Gastroesophageal sphincter (tissue), 4 donors: ENCODE measurements around the gene TSPAN7. TPM values are rescaled to one million over a fixed set of nuclear protein-coding genes. Genes with fewer than 3 reads are reported as not detected.

Experiments
- ATAC-seq: fragments of 150-250 bp; one replicate; pipeline ENCODE4 v1.9.1; 2016; ENCODE audit warnings: mild to moderate bottlenecking, moderate library complexity
- H3K27ac ChIP-seq, 4 donors: fragments of 200-600 bp; sonication (generic) in 3 of 4; 1 replicate in 3 of 4; 2 replicates in 1 of 4; pipeline ENCODE4 v1.5.1; 2016 to 2019
- H3K27me3 ChIP-seq: fragments of 200-600 bp; sonication (generic); one replicate; pipeline ENCODE4 v1.5.1; 2019
- H3K36me3 ChIP-seq, 2 donors: fragments of 200-600 bp; sonication (generic); one replicate each; pipeline ENCODE4 v1.5.1; 2019; ENCODE audit warnings: control low read depth in 1 of 2
- H3K4me1 ChIP-seq, 3 donors: fragments of 200-600 bp; sonication (generic); 1 replicate in 2 of 3; 2 replicates in 1 of 3; pipeline ENCODE4 v1.5.1; 2016 to 2019; ENCODE audit warnings: control low read depth in 2 of 3
- H3K4me3 ChIP-seq, 2 donors: fragments of 200-600 bp; sonication (generic); one replicate each; pipeline ENCODE4 v1.5.1; 2019; ENCODE audit warnings: mild to moderate bottlenecking in 1 of 2, moderate library complexity in 1 of 2
- H3K9me3 ChIP-seq, 3 donors: fragments of 200-600 bp; sonication (generic); one replicate each; pipeline ENCODE4 v1.5.1; 2017 to 2019; ENCODE audit warnings: control low read depth in 2 of 3
- CTCF ChIP-seq, 4 experiments: fragments of 200-600 bp in 2 of 4; fragments of 450-650 bp in 2 of 4; sonication (generic) in 1 of 4; IDR thresholded peaks; one replicate each; pipeline ENCODE4 v1.5.1; 2017 to 2019; ENCODE audit warnings: antibody characterized with exemption in 4 of 4, mild to moderate bottlenecking in 2 of 4, moderate library complexity in 2 of 4
- EP300 ChIP-seq: sonication (generic); formaldehyde crosslinking; IDR thresholded peaks from one replicate; pipeline ENCODE4 v1.6.1; 2017; ENCODE audit warnings: antibody characterized with exemption, mild to moderate bottlenecking
- POLR2A ChIP-seq, 2 donors: fragments of 450-650 bp; IDR thresholded peaks; one replicate each; pipeline ENCODE4 v1.6.1; 2017; ENCODE audit warnings: antibody characterized with exemption in 2 of 2, mild to moderate bottlenecking in 2 of 2, moderate library complexity in 1 of 2
- POLR2AphosphoS5 ChIP-seq: sonication (generic); formaldehyde crosslinking; IDR thresholded peaks from one replicate; pipeline ENCODE4 v1.6.1; 2017; ENCODE audit warnings: antibody characterized with exemption
- WGBS, 2 donors: methylation state at CpG; one replicate each; pipeline ENCODE4 v1.1.5; 2018; ENCODE audit warnings: low coverage in 1 of 2; 5-methylcytosine and 5-hydroxymethylcytosine counted together
- total RNA-seq, 4 donors: library from RNA; depleted of rRNA; stranded (reverse); fragments of >200 nt; gene quantifications; one replicate each; pipeline ENCODE4 v1.1.0, GENCODE V29; 2016

The TSPAN7 gene
- total RNA-seq, 4 donors from 2014 or later, result 6.5 to 50.5 (median 25.2) TPM

- Histone ChIP-seq H3K27me3 (no peaks in the 10 kb centered on the region), H3K27ac (no peak overlapping the region), H3K4me3 (no peak overlapping the region), H3K4me1 (no peaks in the 10 kb centered on the region), H3K36me3 (no peaks in the 10 kb centered on the region), H3K9me3 (no peaks in the 10 kb centered on the region)
- WGBS, 2 donors, result 77 to 86% methylated on average over 1 to 2 of the region's 2 CpGs
- no peak for ATAC-seq
- TF ChIP-seq POLR2AphosphoS5, result no peak
- no peak for TF ChIP-seq POLR2A (IDR thresholded peaks at IDR 0.05)
- no peak for TF ChIP-seq EP300
- no peak for TF ChIP-seq CTCF (IDR thresholded peaks at IDR 0.05)
Measured at GRCh38 chrX:38678821-38679220, 117.5 kb downstream of the TSPAN7 start.

DNA sequence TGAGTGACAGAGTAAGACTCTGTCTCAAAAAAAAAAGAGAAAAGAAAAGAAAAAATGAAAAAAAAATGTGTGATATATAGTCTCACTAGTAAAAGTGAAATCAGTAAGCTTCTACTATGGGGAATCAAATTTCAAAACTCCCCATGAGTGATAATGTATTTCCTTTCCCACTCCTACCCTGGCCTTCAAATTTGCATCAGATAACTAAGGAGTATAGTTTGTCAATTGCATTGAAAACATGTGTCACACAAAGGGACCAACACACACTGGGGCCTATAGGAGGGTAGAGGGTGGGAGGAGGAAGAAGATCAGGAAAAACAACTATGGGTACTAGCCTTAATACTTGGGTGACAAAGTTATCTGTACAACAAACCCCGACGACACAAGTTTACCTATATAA, 118.4 kb downstream of the TSPAN7 start:
- ATAC-seq, result no peak
- no peaks in the 10 kb centered on the region for H3K4me1 ChIP-seq
- H3K27me3 ChIP-seq, result no peaks in the 10 kb centered on the region
- no peaks in the 10 kb centered on the region for H3K9me3 ChIP-seq
- H3K36me3 ChIP-seq, result no peaks in the 10 kb centered on the region
- TF ChIP-seq POLR2AphosphoS5, result no peak
- TF ChIP-seq POLR2A (IDR thresholded peaks at IDR 0.05), result no peak
- TF ChIP-seq EP300, result no peak
- TF ChIP-seq CTCF (IDR thresholded peaks at IDR 0.05), result no peak
- 87 to 92% methylated on average over 2 of the region's 2 CpGs for WGBS, 2 donors
- no peak overlapping the region for H3K4me3 ChIP-seq
- H3K27ac ChIP-seq, result no peak overlapping the region

DNA sequence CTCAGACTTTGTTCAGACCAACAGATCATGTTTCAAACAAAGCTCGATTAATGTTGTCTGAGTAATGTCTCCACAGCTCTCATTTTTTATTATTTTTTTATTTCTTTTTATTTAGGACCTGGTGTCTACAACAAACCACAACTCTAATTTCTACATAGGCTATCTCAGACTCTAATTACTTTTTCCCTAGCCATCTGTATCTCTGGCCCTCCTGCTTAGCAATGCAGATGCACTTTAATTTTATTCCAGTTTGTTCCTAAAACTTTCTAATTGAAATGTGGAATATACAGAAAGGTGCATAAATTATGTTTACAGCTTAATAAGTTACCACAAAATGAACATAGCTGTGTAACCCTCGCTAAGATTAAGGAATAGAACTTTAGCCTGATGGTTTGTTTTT, 120.8 kb downstream of the TSPAN7 start:
- Histone ChIP-seq H3K4me3 (no peak overlapping the region), H3K9me3 (no peaks in the 10 kb centered on the region), H3K27me3 (no peaks in the 10 kb centered on the region), H3K27ac (no peak overlapping the region), H3K4me1 (no peaks in the 10 kb centered on the region), H3K36me3 (no peaks in the 10 kb centered on the region)
- no peak for TF ChIP-seq CTCF (IDR thresholded peaks at IDR 0.05)
- no peak for TF ChIP-seq EP300
- TF ChIP-seq POLR2A (IDR thresholded peaks at IDR 0.05), result no peak
- TF ChIP-seq POLR2AphosphoS5, result no peak
- WGBS, 2 donors, result 37 to 69% methylated on average over 2 of the region's 2 CpGs
- ATAC-seq, result no peak

DNA sequence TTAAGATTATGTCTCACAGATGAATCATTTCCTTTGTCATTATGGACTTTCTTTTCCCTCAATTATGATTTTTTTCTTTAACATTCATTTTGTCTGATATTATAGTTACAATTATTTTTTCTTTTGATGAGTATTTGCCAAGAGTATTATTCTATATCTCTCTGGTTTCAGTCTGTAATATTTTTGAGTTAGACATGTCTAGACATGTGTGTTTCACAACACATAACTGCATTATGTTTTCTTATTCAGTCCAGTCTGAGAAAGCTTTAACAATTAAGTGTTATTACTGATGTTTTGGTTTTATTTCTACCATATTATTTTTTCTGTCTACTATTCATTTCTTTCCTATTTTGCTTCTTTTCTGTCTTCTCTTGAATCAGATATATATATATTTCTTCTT, 131.6 kb downstream of the TSPAN7 start:
- no peaks in the 10 kb centered on the region for H3K9me3 ChIP-seq
- no peaks in the 10 kb centered on the region for H3K27me3 ChIP-seq
- no peak for TF ChIP-seq CTCF (IDR thresholded peaks at IDR 0.05)
- no peaks in the 10 kb centered on the region for H3K4me1 ChIP-seq
- H3K4me3 ChIP-seq, result no peak overlapping the region
- ATAC-seq, result no peak
- no peaks in the 10 kb centered on the region for H3K36me3 ChIP-seq
- no peak overlapping the region for H3K27ac ChIP-seq

DNA sequence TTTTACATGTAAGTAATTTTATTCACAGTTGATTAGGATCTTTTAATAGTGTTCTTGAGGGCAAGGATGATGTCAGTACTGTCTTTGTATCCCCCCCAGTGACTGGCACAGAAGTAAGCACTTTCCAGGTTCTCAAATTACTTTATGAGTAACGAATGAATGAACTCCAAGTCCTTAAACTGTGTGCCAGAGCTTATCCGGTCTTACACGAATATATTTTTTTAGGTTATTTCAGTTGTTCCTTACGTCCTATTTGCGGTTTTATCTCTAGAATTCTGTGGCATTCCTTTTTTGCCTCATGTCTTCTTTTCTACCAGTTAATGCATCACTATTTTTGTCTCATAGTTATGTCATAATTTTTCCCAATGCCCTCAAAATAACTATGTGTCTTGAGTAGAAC, 133.1 kb downstream of the TSPAN7 start:
- H3K4me1 ChIP-seq, result no peaks in the 10 kb centered on the region
- no peak for ATAC-seq
- H3K9me3 ChIP-seq, result no peaks in the 10 kb centered on the region
- no peak overlapping the region for H3K4me3 ChIP-seq
- H3K27ac ChIP-seq, result no peak overlapping the region
- no peaks in the 10 kb centered on the region for H3K27me3 ChIP-seq
- TF ChIP-seq EP300 (no peak), POLR2A (IDR thresholded peaks at IDR 0.05) (no peak), POLR2AphosphoS5 (no peak), CTCF (IDR thresholded peaks at IDR 0.05) (no peak)
- no peaks in the 10 kb centered on the region for H3K36me3 ChIP-seq
- 55 to 70% methylated on average over 5 of the region's 5 CpGs for WGBS, 2 donors
